Fibroblast of mammary gland (primary cell): ENCODE measurements around the gene KIDINS220.

Experiments used
- DNase-seq: peaks from one replicate; pipeline ENCODE4 v3.0.0-alpha.2; 2010; ENCODE audit warnings: low read depth
- H3K4me3 ChIP-seq: 2 replicates; pipeline ENCODE4 v1.5.1; 2011; ENCODE audit warnings: low read depth, mild to moderate bottlenecking, low read length, moderate library complexity; ENCODE audit not compliant: control insufficient read depth
- TF ChIP-seq, protein P1 (sequence below): conservative IDR thresholded peaks from 2 replicates; pipeline ENCODE4 v1.5.1; 2011; ENCODE audit warnings: low read depth, low read length, inconsistent platforms; ENCODE audit not compliant: control insufficient read depth, insufficient read depth

Gene KIDINS220

DNA sequence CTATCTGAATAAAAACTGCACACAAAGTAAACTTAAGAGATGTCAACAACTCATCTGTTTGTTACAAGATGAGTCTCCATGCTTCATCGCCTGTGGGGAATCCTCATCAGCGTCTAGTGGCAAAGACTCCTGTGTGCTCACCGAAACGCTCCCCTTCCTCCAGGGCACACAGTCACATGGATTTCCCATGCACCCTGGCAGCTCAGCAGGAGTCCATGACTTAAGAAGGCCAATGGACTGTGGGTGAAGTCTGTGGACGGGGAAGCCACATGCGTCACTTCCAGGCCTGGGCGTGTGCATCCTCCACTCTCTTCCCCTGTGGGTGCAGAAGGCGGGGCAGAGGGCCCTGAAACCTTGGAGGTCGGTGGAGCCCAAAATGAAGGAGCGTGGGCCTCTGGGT, 114.4 kb downstream of the KIDINS220 start:
- DNase-seq: no peak
- no peak overlapping the region for H3K4me3 ChIP-seq
- TF ChIP-seq, protein P1, sequence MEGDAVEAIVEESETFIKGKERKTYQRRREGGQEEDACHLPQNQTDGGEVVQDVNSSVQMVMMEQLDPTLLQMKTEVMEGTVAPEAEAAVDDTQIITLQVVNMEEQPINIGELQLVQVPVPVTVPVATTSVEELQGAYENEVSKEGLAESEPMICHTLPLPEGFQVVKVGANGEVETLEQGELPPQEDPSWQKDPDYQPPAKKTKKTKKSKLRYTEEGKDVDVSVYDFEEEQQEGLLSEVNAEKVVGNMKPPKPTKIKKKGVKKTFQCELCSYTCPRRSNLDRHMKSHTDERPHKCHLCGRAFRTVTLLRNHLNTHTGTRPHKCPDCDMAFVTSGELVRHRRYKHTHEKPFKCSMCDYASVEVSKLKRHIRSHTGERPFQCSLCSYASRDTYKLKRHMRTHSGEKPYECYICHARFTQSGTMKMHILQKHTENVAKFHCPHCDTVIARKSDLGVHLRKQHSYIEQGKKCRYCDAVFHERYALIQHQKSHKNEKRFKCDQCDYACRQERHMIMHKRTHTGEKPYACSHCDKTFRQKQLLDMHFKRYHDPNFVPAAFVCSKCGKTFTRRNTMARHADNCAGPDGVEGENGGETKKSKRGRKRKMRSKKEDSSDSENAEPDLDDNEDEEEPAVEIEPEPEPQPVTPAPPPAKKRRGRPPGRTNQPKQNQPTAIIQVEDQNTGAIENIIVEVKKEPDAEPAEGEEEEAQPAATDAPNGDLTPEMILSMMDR: no peak

DNA sequence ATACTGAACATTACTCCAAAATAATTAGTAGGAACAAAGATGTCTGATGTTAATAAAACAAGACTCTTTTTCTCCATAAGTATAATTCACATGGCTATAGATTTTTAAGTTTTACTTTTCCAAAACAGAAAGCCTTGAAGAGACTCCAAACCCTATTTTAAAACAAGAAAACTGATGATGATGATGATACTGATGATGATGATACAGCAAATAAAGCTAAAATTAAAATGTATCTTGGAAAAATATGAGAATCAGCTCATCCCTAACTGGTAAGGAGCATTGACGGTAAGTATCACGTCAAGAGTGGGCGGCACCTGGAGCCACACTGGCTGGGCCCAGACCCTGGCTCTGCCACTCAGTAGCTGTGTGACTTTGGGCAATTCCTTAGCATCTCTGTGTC, 116.0 kb downstream of the KIDINS220 start:
- H3K4me3 ChIP-seq: no peak overlapping the region
- DNase-seq: no peak
- TF ChIP-seq, protein P1: no peak

DNA sequence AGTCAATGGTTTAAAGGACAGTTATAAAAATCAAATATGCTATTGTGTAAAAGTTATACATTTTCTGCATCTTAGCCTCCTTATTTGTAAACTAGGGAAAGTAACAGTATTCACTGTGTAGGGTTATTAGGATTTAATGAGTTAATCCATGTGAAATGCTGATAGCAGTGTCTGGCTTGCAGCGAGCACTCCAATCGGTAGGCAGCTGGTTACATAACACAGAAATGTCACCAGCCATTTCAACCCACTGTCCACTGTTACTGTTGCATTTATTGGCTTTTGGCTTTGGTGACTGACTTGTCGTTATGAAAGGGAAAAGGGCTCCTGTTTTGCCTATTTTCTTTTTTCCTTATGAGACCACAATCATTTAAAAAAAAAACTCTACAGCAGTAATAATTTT, 116.7 kb downstream of the KIDINS220 start:
- H3K4me3 ChIP-seq: no peak overlapping the region
- no peak for DNase-seq
- TF ChIP-seq, protein P1: no peak

DNA sequence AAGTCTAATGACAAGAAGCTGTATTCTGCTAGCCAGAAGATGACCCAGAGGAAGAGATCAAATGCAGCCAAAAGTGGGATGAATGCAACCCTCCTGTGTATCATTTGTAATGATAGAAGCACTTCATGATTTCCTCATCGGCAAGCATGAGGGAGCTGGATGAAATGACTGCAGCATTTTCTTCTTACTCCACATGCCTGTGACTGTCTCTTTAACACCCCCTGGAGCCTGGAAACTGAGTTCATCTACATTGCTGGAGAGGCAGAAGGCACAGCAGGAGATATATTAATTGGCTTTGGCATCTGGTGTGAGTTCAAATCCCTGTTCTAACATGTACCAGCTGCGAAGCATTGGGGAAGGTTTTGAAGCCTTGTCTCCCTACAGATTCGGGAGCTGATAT, 117.9 kb downstream of the KIDINS220 start:
- TF ChIP-seq, protein P1: no peak
- peak; percentile 69 for DNase-seq
- H3K4me3 ChIP-seq: no peak overlapping the region

DNA sequence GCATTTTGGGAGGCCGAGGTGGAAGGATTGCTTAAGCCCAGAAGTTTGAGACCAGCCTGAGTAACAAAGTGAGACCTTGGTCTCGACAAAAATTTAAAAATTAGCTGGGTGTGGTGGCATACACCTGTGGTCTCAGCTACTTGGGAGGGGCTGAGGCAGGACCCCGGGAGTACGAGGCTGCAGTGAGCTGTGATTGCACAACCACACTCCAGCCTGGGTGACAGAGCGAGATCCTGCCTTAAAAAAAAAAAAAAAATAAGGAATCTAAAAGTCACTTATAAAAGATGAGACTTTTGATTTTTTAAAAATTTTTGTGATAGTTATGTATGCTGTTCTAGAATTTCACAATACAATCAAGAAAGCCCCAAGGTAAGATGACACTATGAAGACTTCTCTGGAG, 122.4 kb downstream of the KIDINS220 start:
- no peak for DNase-seq
- H3K4me3 ChIP-seq: no peak overlapping the region

DNA sequence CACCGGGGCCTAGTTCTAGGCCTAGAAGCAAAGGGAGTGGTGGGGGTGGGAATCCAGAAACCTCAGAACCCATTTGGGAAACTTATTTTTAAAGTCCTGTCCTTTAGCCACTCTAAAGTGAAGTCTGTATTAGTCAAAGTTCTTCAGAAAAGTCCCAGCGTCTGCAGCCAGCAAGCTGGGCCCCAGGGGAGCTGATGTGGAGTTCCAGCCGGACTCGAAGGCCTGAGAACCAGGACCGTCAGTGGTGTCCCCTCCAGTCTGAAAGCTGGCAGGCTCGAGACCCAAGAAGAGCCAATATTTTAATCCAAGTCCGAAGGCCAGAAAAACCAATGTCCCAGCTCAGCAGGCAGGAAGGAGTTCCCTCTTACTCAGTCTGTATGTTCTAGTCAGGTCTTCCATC, 123.1 kb downstream of the KIDINS220 start:
- H3K4me3 ChIP-seq: no peak overlapping the region
- no peak for DNase-seq
- TF ChIP-seq, protein P1: no peak

More for the DNA sequence above, 122.4 kb downstream of the KIDINS220 start:
- TF ChIP-seq, protein P1: no peak

DNA sequence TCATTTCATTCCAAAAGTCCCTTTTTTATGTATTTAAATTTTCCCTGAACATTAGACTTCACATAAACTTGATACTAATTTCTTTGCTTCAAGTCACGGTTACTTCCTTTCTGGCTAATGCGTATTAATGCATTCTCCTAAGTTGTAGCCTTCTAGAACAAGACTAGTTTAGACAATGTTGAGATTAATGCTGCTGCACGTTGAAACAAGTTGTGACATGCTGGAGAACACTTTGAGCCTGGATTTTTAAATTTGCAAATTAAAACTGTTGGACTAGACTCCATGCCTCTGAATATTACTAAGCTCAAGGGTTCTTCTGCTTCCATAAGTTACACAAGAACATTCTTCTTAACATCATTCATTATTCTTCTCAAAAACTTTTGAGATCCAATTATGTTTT, 126.5 kb downstream of the KIDINS220 start:
- no peak overlapping the region for H3K4me3 ChIP-seq
- TF ChIP-seq, protein P1: no peak
- no peak for DNase-seq
